ENCODE results near the gene MRPL18. TPM values are rescaled to one million over a fixed set of nuclear protein-coding genes. Genes with fewer than 3 reads are reported as not detected.

The MRPL18 gene
- total and polyA plus RNA-seq, 2 of the 8 experiments (the other 6 are each of a cell fraction or from before 2014, with no cell fraction given), result 58.7 to 79.8 TPM

GRCh38 chr6:159788276-159788675 is 2.0 kb upstream of the MRPL18 start:
- no peak overlapping the region for H2AFZ ChIP-seq (ENCODE audit: low read length)
- H4K5ac ChIP-seq (ENCODE audit: insufficient read length, low read depth, low read length), result no peak overlapping the region
- H3K23ac ChIP-seq (ENCODE audit: insufficient read length), result no peak overlapping the region
- H3K4me1 ChIP-seq (replicated peaks in 1 of 4; ENCODE audit: control insufficient read depth in 3 of 4, insufficient read depth in 4 of 4, low read length in 3 of 4), result peaks cover 0 to 12% (median 7%) of the 10 kb centered on the region in 4 experiments; a peak in 4 of 7 replicates
- FAIRE-seq (no peak), DNase-seq (ENCODE audit: low read depth in 1 of 2, low spot score in 2 of 2) (no peak)
- H2BK5ac ChIP-seq (ENCODE audit: low read depth, low read length), result no peak overlapping the region
- no peak overlapping the region for H4K8ac ChIP-seq (ENCODE audit: extremely low read depth, insufficient read depth, low read length)
- H3K27ac ChIP-seq (ENCODE audit: low read depth, low read length), result no peak overlapping the region
- H3K79me2 ChIP-seq (ENCODE audit: control insufficient read depth in 1 of 2, insufficient read depth in 2 of 2, low read length in 2 of 2), result peaks cover 20 to 86% of the 10 kb centered on the region in 2 experiments
- peak overlapping the region; percentile 78 to 94 (median 90) for H3K4me3 ChIP-seq (ENCODE audit: extremely low read depth in 1 of 4, insufficient read depth in 2 of 4, low read depth in 3 of 4, low read length in 4 of 4)
- no peak overlapping the region for H3K56ac ChIP-seq (replicated peaks; ENCODE audit: insufficient read length, low read depth, low read length)
- H3K4ac ChIP-seq (replicated peaks; ENCODE audit: insufficient read length, low read depth, low read length), result no peak overlapping the region
- peaks cover 9 to 67% (median 36%) of the 10 kb centered on the region in 4 experiments for H3K36me3 ChIP-seq (ENCODE audit: control insufficient read depth in 2 of 4, insufficient read depth in 4 of 4, low read length in 3 of 4)
- H4K91ac ChIP-seq (replicated peaks; ENCODE audit: insufficient read length, low read length), result no peak overlapping the region
- H3K23me2 ChIP-seq (ENCODE audit: low read depth, low read length), result peaks cover 7% of the 10 kb centered on the region
- no peak overlapping the region for H3K18ac ChIP-seq (ENCODE audit: extremely low read depth, low read length)
- peaks cover 4 to 12% of the 10 kb centered on the region in 2 experiments for H4K20me1 ChIP-seq (replicated peaks in 1 of 2; ENCODE audit: control insufficient read depth in 1 of 2, insufficient read depth in 2 of 2, low read length in 2 of 2)
- no peak overlapping the region for H2BK20ac ChIP-seq (ENCODE audit: low read length)
- POLR2A ChIA-PET (ENCODE audit: partially characterized antibody), result interaction anchor here (0.7 to 5.3 kb wide), 10 partner anchors 9 to 69 kb away, joined by 4 to 80 read pairs (median 5); partner anchors contain the start of genes ACAT2, PNLDC1 and WTAP
- H2BK12ac ChIP-seq (ENCODE audit: low read depth, low read length), result no peak overlapping the region
- CTCF ChIA-PET (ENCODE audit: partially characterized antibody), result interaction anchor here (0.7 to 1.2 kb wide), 3 partner anchors 18 to 97 kb away, joined by 3 to 5 read pairs (median 4); no protein-coding TSS in a partner anchor
- peak overlapping the region; percentile 71 to 99 for H3K4me2 ChIP-seq (ENCODE audit: insufficient read depth in 1 of 2, low read depth in 2 of 2, low read length in 2 of 2)
- H3K9ac ChIP-seq (replicated peaks in 1 of 4; ENCODE audit: extremely low read depth in 1 of 4, low read depth in 3 of 4, low read length in 3 of 4), result peak overlapping the region in 3 of 4 experiments; percentile 91 to 97 (median 96); a peak in 5 of 7 replicates
- no peak overlapping the region for H2BK15ac ChIP-seq (ENCODE audit: low read length)
- WGBS, 2 experiments (ENCODE audit: extremely low coverage in 1 of 2, insufficient coverage in 1 of 2, insufficient read length in 1 of 2, insufficient replicate concordance in 2 of 2, low coverage in 1 of 2, low lambda C conversion rate in 2 of 2, missing lambda C conversion rate in 1 of 2), result 55% methylated on average over 13 of the region's 15 CpGs; no CpG with 5 or more reads in 1 of the 2 experiments
- no peaks in the 10 kb centered on the region for H3K9me3 ChIP-seq (ENCODE audit: insufficient read depth in 2 of 2, low read depth in 1 of 2, low read length in 1 of 2)
- H2BK120ac ChIP-seq (replicated peaks; ENCODE audit: low read depth, low read length), result no peak overlapping the region
- no peak overlapping the region for H3K14ac ChIP-seq (ENCODE audit: insufficient read length)
- H2AK5ac ChIP-seq (ENCODE audit: low read depth, low read length), result no peak overlapping the region
- no peaks in the 10 kb centered on the region for H3K27me3 ChIP-seq (replicated peaks in 1 of 4; ENCODE audit: control insufficient read depth in 3 of 4, extremely low read depth in 1 of 4, insufficient read depth in 3 of 4, low read length in 3 of 4)
- 0 out of 2 replicates have a peak, but pooled peaks have one; percentile 9 for TF ChIP-seq PHF8 (conservative IDR thresholded peaks at IDR 0.05; ENCODE audit: low read depth, low read length)
- TF ChIP-seq, protein P1, sequence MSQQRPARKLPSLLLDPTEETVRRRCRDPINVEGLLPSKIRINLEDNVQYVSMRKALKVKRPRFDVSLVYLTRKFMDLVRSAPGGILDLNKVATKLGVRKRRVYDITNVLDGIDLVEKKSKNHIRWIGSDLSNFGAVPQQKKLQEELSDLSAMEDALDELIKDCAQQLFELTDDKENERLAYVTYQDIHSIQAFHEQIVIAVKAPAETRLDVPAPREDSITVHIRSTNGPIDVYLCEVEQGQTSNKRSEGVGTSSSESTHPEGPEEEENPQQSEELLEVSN (IDR thresholded peaks at IDR 0.05), result no peak
- no peaks in the 10 kb centered on the region; the same call in 1 of the 2 replicates for H3K79me1 ChIP-seq (ENCODE audit: low read depth, low read length)

All from H1 (cell line).